HG03045 (cell line): ENCODE data around the gene MGAT5.

ENCODE experiments used
- ATAC-seq: cut with Tn5 transposase; IDR thresholded peaks from one replicate; pipeline ENCODE4 v1.9.1; 2021; ENCODE audit warnings: mild to moderate bottlenecking, moderate library complexity; ENCODE audit not compliant: unreplicated experiment

The MGAT5 gene

DNA sequence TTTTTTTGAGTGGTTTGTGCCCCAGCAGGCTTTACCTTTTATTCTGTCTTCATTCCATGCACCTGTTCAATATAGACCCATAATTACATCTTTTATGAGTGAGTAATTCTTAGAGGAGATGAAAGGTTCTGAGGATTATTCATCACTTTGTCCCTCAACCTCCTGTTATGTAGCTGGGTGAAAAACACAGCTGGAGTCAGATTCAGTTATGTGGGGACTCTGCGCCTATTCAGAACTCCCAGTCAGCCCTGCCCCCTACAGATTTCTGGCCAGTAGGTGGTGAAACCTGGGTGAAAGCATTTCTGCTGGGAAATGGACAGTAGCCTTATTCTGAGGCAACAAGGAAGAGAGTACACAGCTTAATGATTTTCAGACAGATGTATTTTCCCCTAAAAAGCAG lies 107.8 kb downstream of the MGAT5 start:
- ATAC-seq, result no peak

DNA sequence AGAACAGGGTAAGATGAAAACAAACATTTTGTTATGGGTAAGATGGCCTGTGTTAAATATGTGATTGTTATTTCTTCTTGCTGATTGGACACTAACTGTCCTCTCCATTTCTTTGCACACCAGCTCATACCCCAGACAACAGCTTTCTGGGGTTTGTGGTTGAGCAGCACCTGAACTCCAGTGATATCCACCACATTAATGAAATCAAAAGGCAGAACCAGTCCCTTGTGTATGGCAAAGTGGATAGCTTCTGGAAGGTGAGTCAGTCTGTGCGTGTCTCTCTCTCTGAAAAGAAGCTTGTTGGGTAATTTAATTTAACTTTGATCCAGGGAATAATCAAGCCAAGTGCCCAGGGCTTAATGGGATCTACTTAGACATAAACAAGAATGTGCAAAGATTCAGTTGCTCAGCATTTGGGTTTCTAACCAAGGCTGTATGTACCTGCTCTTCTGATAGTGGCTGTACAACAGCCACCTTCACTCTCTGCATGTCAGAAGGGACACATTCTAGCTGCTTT lies 108.3 kb downstream of the MGAT5 start:
- no peak for ATAC-seq

GRCh38 chr2:134362740-134363139 lies 108.9 kb downstream of the MGAT5 start:
- ATAC-seq, result no peak

GRCh38 chr2:134365356-134365755 lies 111.5 kb downstream of the MGAT5 start:
- ATAC-seq, result no peak

GRCh38 chr2:134366359-134366758 lies 112.5 kb downstream of the MGAT5 start:
- no peak for ATAC-seq

GRCh38 chr2:134367213-134367612 lies 113.3 kb downstream of the MGAT5 start:
- ATAC-seq, result no peak

DNA sequence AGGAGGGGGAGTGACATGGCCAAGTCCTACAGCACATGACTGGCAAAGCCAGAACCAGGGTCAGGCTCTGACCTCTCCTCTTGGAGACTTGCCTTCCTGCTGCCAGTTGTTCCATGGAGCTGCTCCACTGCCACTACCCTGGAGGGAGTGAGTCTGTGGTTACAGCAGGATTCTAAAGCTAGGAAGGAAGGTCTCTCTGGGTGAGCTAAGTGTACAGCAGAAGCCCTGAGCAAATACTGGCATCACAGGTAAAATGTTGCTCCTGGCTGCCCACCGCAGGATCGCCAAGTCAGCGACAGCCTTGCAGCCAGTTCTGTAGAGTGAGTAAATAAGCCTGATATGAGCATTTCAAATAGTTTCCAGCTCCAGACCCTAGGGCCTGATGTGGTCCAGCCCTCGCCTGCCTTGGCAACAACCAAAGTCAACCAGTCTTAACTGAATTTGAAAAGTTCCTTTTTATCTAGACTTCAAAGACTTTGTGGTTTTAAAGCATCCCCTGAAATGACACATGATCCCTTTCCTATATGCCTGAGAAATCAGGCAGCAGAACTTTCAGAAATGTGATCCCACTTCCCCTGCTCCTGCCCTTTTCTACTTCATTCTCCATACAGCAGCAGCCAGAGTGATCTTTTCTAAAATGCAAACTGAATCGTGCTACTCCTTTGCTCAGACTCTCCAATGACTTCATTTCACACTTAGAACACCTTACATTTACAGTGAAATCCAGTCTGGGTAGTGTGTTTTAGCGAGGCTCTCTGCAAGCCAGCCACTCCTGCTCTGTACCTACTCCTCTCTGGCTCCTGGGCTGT lies 114.3 kb downstream of the MGAT5 start:
- ATAC-seq, result no peak

- ATAC-seq, result no peak
Measured at GRCh38 chr2:134369220-134369902, 115.5 kb downstream of the MGAT5 start.

- ATAC-seq, result no peak
Measured at GRCh38 chr2:134370655-134371445, 117.0 kb downstream of the MGAT5 start.

GRCh38 chr2:134372141-134372540 lies 118.3 kb downstream of the MGAT5 start:
- ATAC-seq, result no peak

DNA sequence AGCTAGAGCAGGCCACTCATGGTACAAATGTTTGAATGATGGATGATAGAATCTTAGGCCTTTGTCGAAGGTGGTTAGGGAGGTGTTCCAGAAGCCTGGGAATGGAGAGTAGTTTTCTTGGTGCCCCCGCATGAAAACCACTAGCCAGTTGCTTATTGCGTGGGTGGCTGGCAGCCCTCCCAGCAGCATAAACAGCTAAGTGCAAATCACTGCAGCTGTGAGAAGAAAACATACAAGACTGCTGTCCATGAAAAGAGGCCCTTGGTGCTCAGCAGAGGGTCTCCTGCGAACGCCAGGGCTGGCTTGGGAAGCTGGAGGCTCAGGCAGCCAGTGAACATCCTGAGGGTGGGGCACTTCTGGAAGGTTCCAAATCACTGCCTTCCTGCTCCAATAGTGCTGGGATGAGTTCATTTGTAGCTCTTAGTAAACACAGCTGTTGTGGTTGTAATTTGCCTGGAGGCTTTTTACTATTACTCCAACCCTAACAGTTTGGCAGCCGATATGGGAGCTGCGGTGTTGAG lies 118.8 kb downstream of the MGAT5 start:
- no peak for ATAC-seq

GRCh38 chr2:134375935-134376334 lies 122.1 kb downstream of the MGAT5 start:
- ATAC-seq, result no peak

DNA sequence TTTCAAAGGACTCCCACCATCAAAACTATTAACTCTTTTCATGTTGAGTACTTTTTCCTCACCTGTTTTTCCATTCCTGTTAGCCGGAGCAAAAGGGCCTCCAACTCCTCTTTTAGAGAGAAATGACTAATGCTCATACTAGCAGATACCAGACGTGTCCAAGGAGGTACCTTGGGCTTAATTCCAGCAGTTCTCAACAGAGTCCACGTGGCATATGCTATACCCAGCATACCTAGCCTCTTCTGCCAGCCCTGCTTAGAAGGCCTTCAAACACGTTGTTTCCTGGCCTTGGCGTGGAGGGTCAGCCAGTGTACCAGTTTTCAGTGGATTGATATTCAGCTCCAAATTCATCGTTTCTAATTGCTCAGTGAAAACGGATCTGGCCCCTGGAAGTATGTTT lies 123.9 kb downstream of the MGAT5 start:
- ATAC-seq, result no peak

- no peak for ATAC-seq
Measured at GRCh38 chr2:134379293-134379692, 125.4 kb downstream of the MGAT5 start.

- no peak for ATAC-seq
Measured at GRCh38 chr2:134379722-134380121, 125.8 kb downstream of the MGAT5 start.

- no peak for ATAC-seq
Measured at GRCh38 chr2:134381141-134381540, 127.3 kb downstream of the MGAT5 start.

- no peak for ATAC-seq
Measured at GRCh38 chr2:134384131-134384530, 130.3 kb downstream of the MGAT5 start.

GRCh38 chr2:134385195-134385594 lies 131.3 kb downstream of the MGAT5 start:
- no peak for ATAC-seq

DNA sequence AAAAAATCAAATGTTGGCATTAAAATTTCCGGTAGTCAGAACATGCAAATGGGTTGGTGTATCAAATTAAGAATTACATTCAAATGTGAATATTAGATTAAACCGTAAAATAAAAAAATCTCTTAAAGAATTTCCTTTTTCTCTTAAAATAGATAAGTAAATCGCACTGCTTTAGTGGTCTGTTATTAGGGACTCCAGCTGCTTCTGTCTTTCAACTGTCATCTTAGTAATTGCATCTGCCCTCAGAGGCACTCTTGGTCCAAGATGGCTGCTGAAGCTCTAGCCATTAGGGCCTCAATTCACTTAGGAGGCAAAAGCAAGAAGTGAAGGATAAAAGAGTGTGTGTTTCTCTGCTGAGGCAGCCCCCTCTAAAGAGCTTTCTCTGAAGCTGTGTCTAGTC lies 132.4 kb downstream of the MGAT5 start:
- no peak for ATAC-seq

GRCh38 chr2:134389381-134389780 lies 135.5 kb downstream of the MGAT5 start:
- ATAC-seq, result no peak

- peak; percentile 86 for ATAC-seq
Measured at GRCh38 chr2:134391751-134392160, 137.9 kb downstream of the MGAT5 start.
